Astrocyte (in vitro differentiated cells and primary cell): ENCODE results near the gene AKR1B15. TPM values are rescaled to one million over a fixed set of nuclear protein-coding genes. Genes with fewer than 3 reads are reported as not detected.

Source experiments
- DNase-seq: peaks from one replicate; pipeline ENCODE4 v3.0.0-alpha.2; 2010; ENCODE audit warnings: low read depth
- FAIRE-seq: peaks from 2 replicates; lab custom pipeline; 2011; peaks lifted over from hg19 to GRCh38; lab: Jason Lieb, UNC
- H2AFZ ChIP-seq: 2 replicates; pipeline ENCODE4 v1.6.0; 2012; ENCODE audit warnings: low read depth, low read length, inconsistent platforms
- H3K27ac ChIP-seq: 2 replicates; pipeline ENCODE4 v1.5.1; 2011; ENCODE audit warnings: low read depth, low read length, inconsistent platforms
- H3K27me3 ChIP-seq: 2 replicates; pipeline ENCODE4 v1.6.0; 2011; ENCODE audit warnings: low read length, inconsistent platforms; ENCODE audit not compliant: insufficient read depth
- H3K36me3 ChIP-seq: 2 replicates; pipeline ENCODE4 v1.5.1; 2011; ENCODE audit warnings: low read length, inconsistent platforms; ENCODE audit not compliant: insufficient read depth
- H3K4me1 ChIP-seq: 2 replicates; pipeline ENCODE4 v1.5.1; 2011; ENCODE audit warnings: low read length, inconsistent platforms; ENCODE audit not compliant: insufficient read depth
- H3K4me2 ChIP-seq: 2 replicates; pipeline ENCODE4 v1.6.0; 2012; ENCODE audit warnings: low read length, inconsistent platforms
- H3K4me3 ChIP-seq: 2 replicates; pipeline ENCODE4 v1.5.1; 2011; ENCODE audit warnings: low read depth, mild to moderate bottlenecking, low read length, inconsistent platforms; ENCODE audit not compliant: insufficient read depth
- H3K79me2 ChIP-seq: 2 replicates; pipeline ENCODE4 v1.6.0; 2012; ENCODE audit warnings: mild to moderate bottlenecking, low read length, inconsistent platforms; ENCODE audit not compliant: insufficient read depth
- H3K9ac ChIP-seq: 2 replicates; pipeline ENCODE4 v1.6.0; 2012; ENCODE audit warnings: mild to moderate bottlenecking, low read length, inconsistent platforms
- H3K9me3 ChIP-seq: 2 replicates; pipeline ENCODE4 v1.5.1; 2012; ENCODE audit warnings: low read depth, mild to moderate bottlenecking, low read length, inconsistent platforms; ENCODE audit not compliant: insufficient read depth
- H4K20me1 ChIP-seq: 2 replicates; pipeline ENCODE4 v1.6.0; 2012; ENCODE audit warnings: low read length, inconsistent platforms; ENCODE audit not compliant: insufficient read depth
- H3K27ac Mint-ChIP-seq: one replicate; pipeline ENCODE4 v1.8.0; 2021; ENCODE audit warnings: mild to moderate bottlenecking, mixed read lengths; ENCODE audit not compliant: unreplicated experiment
- H3K27me3 Mint-ChIP-seq: one replicate; pipeline ENCODE4 v1.8.0; 2021; ENCODE audit warnings: low read depth, mixed read lengths; ENCODE audit not compliant: unreplicated experiment
- H3K36me3 Mint-ChIP-seq: one replicate; pipeline ENCODE4 v1.8.0; 2021; ENCODE audit warnings: low read depth, mixed read lengths; ENCODE audit not compliant: unreplicated experiment
- H3K4me1 Mint-ChIP-seq: one replicate; pipeline ENCODE4 v1.8.0; 2021; ENCODE audit warnings: low read depth, mixed read lengths; ENCODE audit not compliant: unreplicated experiment
- H3K4me3 Mint-ChIP-seq: one replicate; pipeline ENCODE4 v1.8.0; 2021; ENCODE audit warnings: mild to moderate bottlenecking, moderate library complexity, mixed read lengths; ENCODE audit not compliant: unreplicated experiment
- H3K9me3 Mint-ChIP-seq: one replicate; pipeline ENCODE4 v1.8.0; 2021; ENCODE audit warnings: mild to moderate bottlenecking, mixed read lengths; ENCODE audit not compliant: unreplicated experiment
- CTCF ChIP-seq: IDR thresholded peaks from 2 replicates; pipeline ENCODE4 v1.5.1; 2011; ENCODE audit warnings: low read depth, mild to moderate bottlenecking, inconsistent platforms, low read length, moderate library complexity; ENCODE audit not compliant: insufficient read depth
- EZH2 ChIP-seq: IDR thresholded peaks from 2 replicates; pipeline ENCODE4 v1.6.1; 2012; ENCODE audit warnings: mild to moderate bottlenecking, low read length, inconsistent platforms; ENCODE audit not compliant: insufficient read depth
- total RNA-seq: library from RNA; stranded (reverse); gene quantifications from 2 replicates; pipeline ENCODE4 v1.2.1, GENCODE V29; 2021

AKR1B15 gene
- total RNA-seq, 1 donor from 2014 or later = not detected

DNA sequence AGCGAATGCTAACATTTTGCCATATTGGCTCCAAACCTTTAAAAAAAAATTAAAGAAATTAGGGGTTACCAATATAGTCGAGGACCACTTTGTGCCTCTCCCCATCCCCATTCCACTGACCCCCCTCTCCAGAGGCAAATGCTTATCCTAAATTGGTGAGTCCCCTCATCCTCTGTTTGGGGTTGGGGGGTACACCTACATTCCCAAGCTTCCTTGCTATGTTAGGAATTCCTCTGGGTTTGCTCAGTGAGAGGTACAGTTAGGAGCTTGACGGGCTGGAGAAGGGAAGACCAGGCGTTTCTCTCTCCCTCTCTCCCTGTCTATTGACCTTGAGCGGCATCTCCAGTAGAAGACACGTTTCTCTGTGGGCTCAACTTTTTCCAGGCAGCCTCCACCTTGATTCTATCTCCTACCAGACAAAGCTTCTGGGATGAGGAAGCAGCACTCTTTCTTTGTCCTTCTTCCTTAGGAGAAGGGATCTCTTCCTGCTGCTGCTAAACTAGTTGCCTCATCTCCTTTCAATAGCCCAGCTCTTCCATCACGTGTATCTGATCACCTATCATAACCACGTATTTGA lies 6.6 kb upstream of the AKR1B15 start:
- no peak overlapping the region for H2AFZ ChIP-seq
- H3K36me3 Mint-ChIP-seq = no peaks in the 10 kb centered on the region
- no peak overlapping the region for H3K9ac ChIP-seq
- H3K4me1 ChIP-seq = no peaks in the 10 kb centered on the region
- no peaks in the 10 kb centered on the region for H3K9me3 ChIP-seq
- DNase-seq (no peak), FAIRE-seq (no peak)
- H3K4me1 Mint-ChIP-seq = peaks cover 3% of the 10 kb centered on the region
- no peaks in the 10 kb centered on the region for H3K79me2 ChIP-seq
- TF ChIP-seq CTCF = no peak
- no peak for TF ChIP-seq EZH2
- no peak overlapping the region for H3K4me2 ChIP-seq
- H3K4me3 ChIP-seq = no peak overlapping the region
- no peaks in the 10 kb centered on the region for H3K36me3 ChIP-seq
- no peaks in the 10 kb centered on the region for H4K20me1 ChIP-seq
- H3K27me3 ChIP-seq = peaks cover 9% of the 10 kb centered on the region
- peaks cover 25% of the 10 kb centered on the region for H3K27me3 Mint-ChIP-seq
- no peaks in the 10 kb centered on the region for H3K9me3 Mint-ChIP-seq
- no peak overlapping the region for H3K27ac Mint-ChIP-seq
- no peak overlapping the region for H3K4me3 Mint-ChIP-seq
- no peak overlapping the region for H3K27ac ChIP-seq

- Histone ChIP-seq H3K9ac (no peak overlapping the region), H3K9me3 (no peaks in the 10 kb centered on the region), H3K36me3 (no peaks in the 10 kb centered on the region), H2AFZ (no peak overlapping the region), H3K4me3 (no peak overlapping the region), H3K4me1 (no peaks in the 10 kb centered on the region), H3K4me2 (no peak overlapping the region), H3K27ac (no peak overlapping the region), H3K27me3 (peaks cover 10% of the 10 kb centered on the region), H4K20me1 (no peaks in the 10 kb centered on the region), H3K79me2 (no peaks in the 10 kb centered on the region)
- H3K36me3 Mint-ChIP-seq = no peaks in the 10 kb centered on the region
- H3K4me3 Mint-ChIP-seq = no peak overlapping the region
- peaks cover 14% of the 10 kb centered on the region for H3K27me3 Mint-ChIP-seq
- no peak for DNase-seq
- H3K4me1 Mint-ChIP-seq = peaks cover 5% of the 10 kb centered on the region
- FAIRE-seq = no peak
- no peaks in the 10 kb centered on the region for H3K9me3 Mint-ChIP-seq
- no peak overlapping the region for H3K27ac Mint-ChIP-seq
- TF ChIP-seq CTCF (no peak), EZH2 (no peak)
Observed at GRCh38 chr7:134545380-134545779, 3.5 kb upstream of the AKR1B15 start.

- H3K9me3 Mint-ChIP-seq = peaks cover 2% of the 10 kb centered on the region
- no peak for DNase-seq
- no peak overlapping the region for H3K4me3 Mint-ChIP-seq
- no peaks in the 10 kb centered on the region for H4K20me1 ChIP-seq
- H3K79me2 ChIP-seq = no peaks in the 10 kb centered on the region
- peaks cover 10% of the 10 kb centered on the region for H3K27me3 Mint-ChIP-seq
- no peaks in the 10 kb centered on the region for H3K36me3 ChIP-seq
- H3K4me2 ChIP-seq = no peak overlapping the region
- FAIRE-seq = no peak
- no peak overlapping the region for H3K4me3 ChIP-seq
- peaks cover 5% of the 10 kb centered on the region for H3K4me1 Mint-ChIP-seq
- H3K9me3 ChIP-seq = no peaks in the 10 kb centered on the region
- no peak overlapping the region for H2AFZ ChIP-seq
- H3K27ac ChIP-seq = no peak overlapping the region
- H3K9ac ChIP-seq = no peak overlapping the region
- TF ChIP-seq CTCF = no peak
- no peak for TF ChIP-seq EZH2
- H3K36me3 Mint-ChIP-seq = no peaks in the 10 kb centered on the region
- peaks cover 7% of the 10 kb centered on the region for H3K27me3 ChIP-seq
- no peak overlapping the region for H3K27ac Mint-ChIP-seq
- H3K4me1 ChIP-seq = no peaks in the 10 kb centered on the region
Observed at GRCh38 chr7:134545918-134546317, 3.0 kb upstream of the AKR1B15 start.
